Measurements from ENCODE around the gene MAOB.

DNA sequence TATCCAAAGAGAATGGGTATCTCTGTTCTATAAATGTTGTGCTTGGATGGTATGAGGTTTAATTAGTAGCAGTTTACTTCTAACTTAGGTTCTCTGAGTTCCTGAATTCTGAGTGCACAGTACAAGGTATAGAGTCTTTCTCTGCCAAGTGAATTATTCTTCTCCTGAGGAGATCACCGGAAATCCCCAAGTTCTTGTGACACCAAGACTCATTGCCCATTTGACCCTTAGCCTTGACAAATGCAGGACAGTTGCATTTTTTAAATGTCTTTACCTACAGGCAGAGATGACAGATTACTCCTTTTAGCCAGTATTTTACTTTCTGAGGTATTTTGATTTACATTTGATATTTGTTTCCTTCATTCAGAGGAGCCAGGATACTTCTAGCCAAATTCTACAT is 153.3 kb downstream of the MAOB start:
- no peak for TF ChIP-seq CTCF (IDR thresholded peaks at IDR 0.05)
- no peak for TF ChIP-seq POLR2AphosphoS5 (IDR thresholded peaks at IDR 0.05)
- TF ChIP-seq POLR2A (IDR thresholded peaks at IDR 0.05): no peak
